ENCODE results near the gene TGFB2.

Gene TGFB2

GRCh38 chr1:218473522-218473921 is 128.4 kb downstream of the TGFB2 start:
- in situ Hi-C loops (cut with MboI; ENCODE audit: low pct_unique_long_range_greater_than_20kb, low sequenced_read_pairs): no loop called here
- no peak for DNase-seq

DNA sequence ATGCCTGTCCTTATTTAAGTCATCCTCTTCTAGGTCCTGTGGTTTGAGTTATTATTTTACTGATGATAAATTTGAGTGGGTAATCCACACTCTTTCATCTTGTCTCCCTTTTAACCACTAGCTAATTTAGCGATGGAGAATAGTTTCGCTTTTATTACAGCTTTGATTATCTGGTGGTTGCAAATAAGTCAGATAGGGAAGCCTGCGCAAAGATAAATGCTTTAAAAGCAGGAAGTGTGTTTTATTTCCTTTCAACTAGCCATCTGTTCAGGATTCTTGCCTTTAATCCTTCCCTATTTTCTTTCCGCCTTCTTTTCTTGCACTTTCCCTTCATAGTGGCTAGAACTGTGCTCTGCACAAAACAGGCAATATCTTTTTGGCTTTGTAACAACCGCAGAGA is 129.0 kb downstream of the TGFB2 start:
- in situ Hi-C loops (cut with MboI; ENCODE audit: low pct_unique_long_range_greater_than_20kb, low sequenced_read_pairs): no loop called here
- DNase-seq: peak; percentile 6

GRCh38 chr1:218475275-218475674 is 130.1 kb downstream of the TGFB2 start:
- in situ Hi-C loops (cut with MboI; ENCODE audit: low pct_unique_long_range_greater_than_20kb, low sequenced_read_pairs): no loop called here
- DNase-seq: no peak

DNA sequence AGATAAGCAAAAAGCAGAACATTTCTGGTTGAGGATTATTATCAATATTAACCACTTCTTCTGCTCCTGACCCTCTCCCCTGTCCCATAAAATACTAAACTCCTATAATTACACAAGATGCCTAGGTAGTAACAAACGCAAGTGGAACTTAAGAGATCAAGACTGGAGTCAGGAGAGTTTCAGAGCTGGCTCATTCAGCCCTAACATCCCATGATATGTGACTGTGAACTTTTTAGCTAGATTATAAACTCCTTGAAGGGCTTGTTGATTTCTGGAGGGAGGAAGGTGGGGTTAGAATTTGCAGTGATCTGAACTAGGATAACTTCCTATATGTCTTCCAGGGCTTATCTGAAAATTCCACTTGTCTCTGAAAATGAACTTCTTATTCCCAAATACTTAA is 130.6 kb downstream of the TGFB2 start:
- in situ Hi-C loops (cut with MboI; ENCODE audit: low pct_unique_long_range_greater_than_20kb, low sequenced_read_pairs): no loop called here
- no peak for DNase-seq

GRCh38 chr1:218476385-218476784 is 131.2 kb downstream of the TGFB2 start:
- DNase-seq: no peak
- in situ Hi-C loops (cut with MboI; ENCODE audit: low pct_unique_long_range_greater_than_20kb, low sequenced_read_pairs): no loop called here

DNA sequence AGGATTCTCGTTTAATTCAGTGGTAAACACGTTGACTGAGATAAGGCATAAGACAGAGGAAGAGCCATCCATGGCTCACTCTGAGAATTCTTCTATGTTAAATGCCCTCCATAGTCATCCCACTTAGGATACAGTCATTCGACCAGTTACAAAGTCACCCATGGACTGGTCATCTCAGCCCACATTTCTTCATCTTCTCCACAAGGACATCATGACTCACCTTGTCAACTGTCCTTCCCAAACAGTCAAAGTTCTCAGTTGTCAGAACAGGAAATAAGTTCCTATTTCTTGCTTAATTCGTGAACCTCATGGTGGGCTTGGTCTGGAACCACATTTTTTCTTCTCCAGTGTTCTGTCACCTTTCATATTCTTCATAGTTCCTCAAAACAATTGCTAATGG is 133.2 kb downstream of the TGFB2 start:
- in situ Hi-C loops (cut with MboI; ENCODE audit: low pct_unique_long_range_greater_than_20kb, low sequenced_read_pairs): no loop called here
- no peak for DNase-seq

DNA sequence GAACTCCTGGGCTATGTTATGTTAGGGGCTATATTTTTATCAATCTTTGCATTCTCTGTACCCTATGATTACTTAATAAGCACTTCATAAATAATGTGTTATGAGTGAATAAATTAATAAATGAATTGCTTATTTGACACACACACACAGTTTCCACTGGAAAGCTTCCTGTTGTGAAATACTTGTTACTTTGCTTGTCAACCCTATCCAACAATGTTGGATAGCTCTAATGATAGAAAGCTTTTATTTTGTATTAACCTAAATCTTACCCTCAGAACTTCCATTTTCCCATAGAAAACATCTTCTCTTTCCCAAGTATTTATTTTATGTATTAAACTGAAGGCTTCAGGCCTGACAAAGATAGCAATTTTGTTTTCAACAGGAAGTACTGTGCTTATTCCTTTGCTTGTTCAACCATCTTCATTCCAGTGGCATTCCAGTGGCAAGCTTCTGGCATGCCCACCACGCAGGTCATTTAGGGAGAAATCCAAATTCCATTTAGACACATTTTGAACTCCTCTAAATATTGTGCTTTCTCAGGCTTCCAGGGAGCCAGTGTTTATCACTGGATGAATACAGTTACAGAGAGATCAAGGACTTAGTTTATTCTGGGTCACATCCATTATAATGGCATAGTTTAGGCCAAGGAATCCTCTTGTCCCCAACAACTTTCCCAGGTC is 134.4 kb downstream of the TGFB2 start:
- no peak for DNase-seq
- in situ Hi-C loops (cut with MboI; ENCODE audit: low pct_unique_long_range_greater_than_20kb, low sequenced_read_pairs): no loop called here

GRCh38 chr1:218480137-218480536 is 135.0 kb downstream of the TGFB2 start:
- DNase-seq: no peak
- in situ Hi-C loops (cut with MboI; ENCODE audit: low pct_unique_long_range_greater_than_20kb, low sequenced_read_pairs): no loop called here

- DNase-seq: no peak
- in situ Hi-C loops (cut with MboI; ENCODE audit: low pct_unique_long_range_greater_than_20kb, low sequenced_read_pairs): no loop called here
Observed at GRCh38 chr1:218480588-218481099, 135.5 kb downstream of the TGFB2 start.

DNA sequence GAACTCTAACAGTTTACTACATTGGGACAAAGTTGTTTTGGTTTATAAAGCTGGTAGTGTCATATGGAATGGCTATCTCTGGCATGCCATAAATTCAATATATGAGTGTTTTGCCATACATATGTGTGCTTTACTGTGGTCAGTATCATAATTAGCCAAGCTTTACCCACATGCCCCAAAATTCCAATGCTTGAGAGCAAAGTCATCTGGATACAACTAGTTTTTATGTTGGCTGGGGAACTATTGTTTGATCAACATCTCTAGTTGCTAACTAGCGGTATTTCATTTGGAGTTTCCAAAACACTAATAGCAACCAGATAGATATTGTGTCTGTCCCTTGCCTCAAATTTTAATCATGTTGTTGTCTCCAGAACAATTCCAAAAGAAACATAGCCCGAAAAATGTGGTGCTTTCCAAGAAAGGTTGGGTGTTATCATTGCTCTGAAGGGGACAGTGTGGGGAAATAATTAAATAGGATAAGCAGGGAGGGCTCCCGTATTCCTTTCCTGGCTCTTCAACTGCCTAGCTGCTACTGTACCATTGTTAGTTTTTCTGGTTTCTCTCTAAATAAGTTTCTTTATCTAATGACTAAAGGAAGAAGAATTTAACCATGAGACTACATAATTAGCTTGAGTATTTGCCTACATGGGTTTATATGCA is 136.1 kb downstream of the TGFB2 start:
- in situ Hi-C loops (cut with MboI; ENCODE audit: low pct_unique_long_range_greater_than_20kb, low sequenced_read_pairs): no loop called here
- DNase-seq: no peak

- in situ Hi-C loops (cut with MboI; ENCODE audit: low pct_unique_long_range_greater_than_20kb, low sequenced_read_pairs): no loop called here
- no peak for DNase-seq
Observed at GRCh38 chr1:218482683-218483082, 137.5 kb downstream of the TGFB2 start.

GRCh38 chr1:218485241-218485928 is 140.2 kb downstream of the TGFB2 start:
- DNase-seq: no peak
- in situ Hi-C loops (cut with MboI; ENCODE audit: low pct_unique_long_range_greater_than_20kb, low sequenced_read_pairs): no loop called here

- no peak for DNase-seq
- in situ Hi-C loops (cut with MboI; ENCODE audit: low pct_unique_long_range_greater_than_20kb, low sequenced_read_pairs): no loop called here
Observed at GRCh38 chr1:218488531-218488930, 143.4 kb downstream of the TGFB2 start.

- no peak for DNase-seq
- in situ Hi-C loops (cut with MboI; ENCODE audit: low pct_unique_long_range_greater_than_20kb, low sequenced_read_pairs): no loop called here
Observed at GRCh38 chr1:218488986-218489385, 143.8 kb downstream of the TGFB2 start.

DNA sequence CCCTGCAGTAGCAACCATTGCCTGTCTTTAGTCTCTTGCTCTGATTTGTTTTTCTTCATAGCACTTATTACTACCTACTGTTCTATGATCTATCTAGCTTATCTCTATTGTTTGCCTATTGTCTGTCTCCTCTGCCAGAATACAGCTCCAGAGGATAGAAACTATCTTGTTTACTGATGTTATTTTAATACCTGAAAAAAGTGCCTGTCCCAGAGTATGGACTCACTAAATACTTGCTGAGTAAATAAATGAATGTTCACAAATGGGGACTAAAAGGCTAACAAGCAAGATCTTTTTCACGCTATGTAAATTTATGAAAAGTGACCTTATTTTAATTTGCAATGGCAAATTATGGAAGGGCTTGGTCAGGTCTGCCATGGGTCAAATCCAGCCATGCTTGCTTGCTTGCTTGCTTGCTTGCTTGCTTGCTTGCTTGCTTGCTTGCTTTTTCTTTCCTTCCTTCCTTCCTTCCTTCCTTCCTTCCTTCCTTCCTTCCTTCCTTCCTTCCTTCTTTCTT is 145.3 kb downstream of the TGFB2 start:
- no peak for DNase-seq
- in situ Hi-C loops (cut with MboI; ENCODE audit: low pct_unique_long_range_greater_than_20kb, low sequenced_read_pairs): no loop called here

GRCh38 chr1:218492874-218493273 is 147.7 kb downstream of the TGFB2 start:
- in situ Hi-C loops (cut with MboI; ENCODE audit: low pct_unique_long_range_greater_than_20kb, low sequenced_read_pairs): no loop called here
- DNase-seq: no peak

DNA sequence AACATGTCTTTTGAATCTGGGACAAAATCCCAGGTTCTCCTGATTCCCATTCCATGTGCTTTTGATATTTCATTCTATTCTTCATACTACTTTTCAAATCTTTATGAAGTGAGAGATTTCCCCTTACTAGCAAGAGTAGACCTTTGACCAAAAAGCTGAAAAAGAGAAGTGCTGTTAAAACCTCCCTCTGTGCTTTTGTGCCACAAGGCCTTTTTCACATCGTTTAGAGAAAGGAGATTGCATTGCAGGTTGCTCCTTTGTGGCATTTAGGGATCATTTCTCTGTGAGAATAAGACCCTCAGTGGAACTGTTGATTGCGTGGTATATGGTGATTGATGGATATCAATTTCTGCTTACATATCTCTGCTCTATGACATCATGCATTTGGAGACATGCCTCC is 148.8 kb downstream of the TGFB2 start:
- no peak for DNase-seq
- in situ Hi-C loops (cut with MboI; ENCODE audit: low pct_unique_long_range_greater_than_20kb, low sequenced_read_pairs): no loop called here
